ENCODE data around the gene MSLN.

MSLN gene

DNA sequence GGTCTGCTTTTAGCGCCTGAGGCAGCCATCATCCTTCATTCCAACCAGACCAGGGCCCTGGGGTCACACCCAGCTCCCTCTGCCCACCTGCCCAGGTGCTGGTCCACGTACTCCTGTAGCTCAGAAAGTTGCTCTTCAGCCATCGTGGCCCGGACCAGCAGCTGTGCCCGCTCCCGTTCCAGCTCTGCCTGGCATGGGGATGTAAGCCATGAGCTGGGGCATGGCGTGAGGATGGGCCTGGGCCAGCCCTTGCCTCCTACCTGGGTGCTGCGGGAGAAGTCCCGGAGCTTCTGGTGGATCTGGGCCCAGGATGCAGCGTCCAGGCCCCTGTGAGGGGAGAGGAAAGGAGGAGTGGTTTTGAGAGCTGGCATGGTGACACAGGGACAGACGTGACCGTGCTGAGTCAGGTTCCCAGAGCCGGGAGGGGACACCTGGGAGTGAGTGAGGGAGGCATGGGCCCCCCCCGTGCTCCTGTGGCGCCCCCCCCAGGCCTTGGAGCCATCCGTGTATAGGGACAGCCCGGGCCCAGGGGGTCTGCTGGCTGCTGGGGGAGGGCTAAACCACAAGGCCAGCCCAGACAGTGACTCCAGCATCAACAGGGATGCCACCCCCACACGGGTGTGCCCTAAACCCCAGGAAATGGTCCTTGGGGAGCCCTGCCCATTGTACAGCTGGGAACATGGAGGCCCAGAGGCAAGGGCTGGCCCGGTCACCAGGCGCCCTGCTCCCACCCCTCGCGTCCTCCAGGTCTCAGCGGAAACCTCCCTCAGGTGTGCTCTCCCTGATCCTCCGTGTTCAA, 37.5 kb upstream of the MSLN start:
- Histone ChIP-seq H3K4me3 (peak overlapping the region; percentile 31; the same call in 1 of the 2 replicates), H3K36me3 (no peaks in the 10 kb centered on the region), H3K4me1 (peaks cover 84% of the 10 kb centered on the region), H3K27me3 (no peaks in the 10 kb centered on the region), H4K20me1 (peaks cover 66% of the 10 kb centered on the region), H3K9me3 (no peaks in the 10 kb centered on the region), H3K9ac (peak overlapping the region; percentile 48; the same call in 1 of the 2 replicates), H3K27ac (peak overlapping the region; percentile 52), H3K4me2 (peak overlapping the region; percentile 100)
- TF ChIP-seq Cebpa-rat (IDR thresholded peaks at IDR 0.05): no peak

- Histone ChIP-seq H3K9me3 (no peaks in the 10 kb centered on the region), H3K4me2 (peak overlapping the region; percentile 100), H3K4me1 (peaks cover 81% of the 10 kb centered on the region), H3K27ac (peak overlapping the region; percentile 52; the same call in 1 of the 2 replicates), H3K9ac (peak overlapping the region; percentile 48; the same call in 1 of the 2 replicates), H3K27me3 (no peaks in the 10 kb centered on the region), H3K36me3 (no peaks in the 10 kb centered on the region), H4K20me1 (peaks cover 61% of the 10 kb centered on the region), H3K4me3 (peak overlapping the region; percentile 31; the same call in 1 of the 2 replicates)
- no peak for TF ChIP-seq Cebpa-rat (IDR thresholded peaks at IDR 0.05)
These were observed 36.8 kb upstream of the MSLN start for GRCh38 chr16:723695-724094.

DNA sequence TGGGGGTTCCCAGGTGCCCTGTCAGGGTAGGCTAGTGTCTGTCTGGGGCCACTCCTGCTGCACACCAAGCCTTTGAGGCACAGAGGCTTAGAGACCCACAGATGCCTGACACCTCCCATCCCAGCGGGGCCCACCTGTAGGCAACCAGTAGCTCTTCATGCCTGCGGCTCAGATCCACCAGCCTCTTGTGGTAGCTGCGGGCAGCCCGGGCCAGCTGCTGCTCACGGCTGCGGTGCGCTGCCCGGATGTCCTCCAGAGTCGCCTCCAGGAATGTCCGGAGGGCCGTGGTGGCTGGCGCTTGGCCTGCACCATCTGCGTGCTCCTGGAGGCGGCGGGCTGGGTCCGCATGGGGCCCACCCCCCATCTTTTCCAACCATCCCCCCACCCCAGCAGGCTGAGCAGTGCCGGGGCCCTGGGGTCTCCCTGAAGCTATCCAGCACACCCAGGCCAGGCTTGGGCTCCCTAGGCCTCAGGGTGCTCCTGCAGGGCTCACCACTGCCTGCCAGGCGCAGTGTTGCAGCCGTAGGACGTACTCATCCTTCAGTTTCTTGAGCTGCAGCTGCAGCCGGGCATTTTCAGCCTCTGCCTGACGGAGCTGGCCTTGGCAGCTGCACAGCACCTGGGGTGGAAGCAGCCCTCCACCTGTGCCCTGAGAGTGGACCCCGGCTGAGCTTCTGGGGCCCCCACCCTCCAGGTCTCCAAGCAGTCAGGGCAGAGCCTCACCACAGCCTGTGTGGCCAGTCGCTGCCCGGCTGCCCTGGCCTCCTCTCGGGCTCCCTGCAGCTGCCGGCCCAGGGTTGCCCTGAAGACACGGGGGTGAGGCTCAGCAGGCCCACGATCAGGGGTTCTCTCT, 36.1 kb upstream of the MSLN start:
- Histone ChIP-seq H3K36me3 (peaks cover 4% of the 10 kb centered on the region), H3K4me2 (peak overlapping the region; percentile 100), H3K4me3 (peak overlapping the region; percentile 31; the same call in 1 of the 2 replicates), H4K20me1 (peaks cover 59% of the 10 kb centered on the region), H3K27ac (peak overlapping the region; percentile 52), H3K27me3 (no peaks in the 10 kb centered on the region), H3K4me1 (peaks cover 80% of the 10 kb centered on the region), H3K9me3 (no peaks in the 10 kb centered on the region), H3K9ac (peak overlapping the region; percentile 55; the same call in 1 of the 2 replicates)
- no peak for TF ChIP-seq Cebpa-rat (IDR thresholded peaks at IDR 0.05)

DNA sequence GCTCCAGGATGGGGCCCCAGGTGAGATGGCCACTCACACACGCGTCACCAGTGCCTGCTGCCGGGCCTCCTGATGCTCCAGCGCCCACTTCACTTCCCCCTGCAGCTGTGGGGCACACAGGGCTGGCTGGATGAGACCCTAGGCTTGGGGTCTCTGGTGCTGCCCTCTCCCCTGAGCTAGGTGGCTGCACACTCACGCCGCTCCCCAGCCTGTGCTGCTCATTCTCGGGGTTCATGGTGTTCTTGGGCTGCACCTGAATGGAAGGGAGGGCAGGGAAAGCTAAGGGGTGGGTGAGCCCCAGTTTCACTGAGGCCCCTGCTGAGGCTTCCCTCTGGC, 35.5 kb upstream of the MSLN start:
- no peak for TF ChIP-seq Cebpa-rat (IDR thresholded peaks at IDR 0.05)
- H3K36me3 ChIP-seq: peaks cover 10% of the 10 kb centered on the region
- peaks cover 64% of the 10 kb centered on the region for H4K20me1 ChIP-seq
- no peaks in the 10 kb centered on the region for H3K9me3 ChIP-seq
- H3K27ac ChIP-seq: peak overlapping the region; percentile 52
- H3K27me3 ChIP-seq: no peaks in the 10 kb centered on the region
- no peak overlapping the region for H3K4me3 ChIP-seq
- H3K4me2 ChIP-seq: peak overlapping the region; percentile 100
- peaks cover 75% of the 10 kb centered on the region for H3K4me1 ChIP-seq
- peak overlapping the region; percentile 55; the same call in 1 of the 2 replicates for H3K9ac ChIP-seq

DNA sequence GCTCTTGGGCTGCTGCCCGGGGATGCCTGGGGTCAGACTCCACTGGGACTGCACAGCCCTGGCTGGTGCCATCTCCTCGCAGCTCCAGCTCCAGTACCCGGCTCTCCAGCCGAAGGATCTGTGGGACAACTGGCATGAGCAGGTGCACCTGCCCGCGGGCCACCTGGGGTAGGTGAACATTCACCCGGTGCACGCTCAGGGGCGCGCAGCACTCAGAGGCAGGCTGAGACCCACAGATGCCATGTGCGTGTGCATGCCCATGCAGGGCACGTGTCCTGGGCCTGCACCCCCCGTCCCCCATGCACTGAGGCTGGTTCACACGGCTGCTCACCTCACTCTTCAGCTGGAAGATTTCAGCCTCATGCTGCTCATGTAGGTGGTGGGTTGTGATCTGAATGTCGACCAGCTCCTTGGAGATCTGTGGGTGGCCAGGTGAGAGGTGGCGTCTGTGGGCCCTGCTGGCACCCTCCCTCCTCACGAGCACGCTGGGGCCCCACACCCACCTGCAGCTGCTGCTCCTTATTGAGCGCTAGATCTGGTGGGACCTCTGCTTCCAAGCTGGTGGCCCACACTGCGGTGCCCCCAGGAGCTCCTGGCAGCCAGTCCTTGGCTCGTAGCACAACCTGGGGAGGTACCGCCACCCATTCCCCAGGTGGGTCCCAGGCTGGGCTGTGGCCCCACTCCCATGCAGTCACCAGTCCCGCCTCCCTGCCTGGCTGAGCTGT, 34.9 kb upstream of the MSLN start:
- Histone ChIP-seq H3K36me3 (peaks cover 16% of the 10 kb centered on the region), H4K20me1 (peaks cover 70% of the 10 kb centered on the region), H3K4me2 (peak overlapping the region; percentile 100), H3K27ac (no peak overlapping the region), H3K27me3 (no peaks in the 10 kb centered on the region), H3K4me3 (0 out of 2 replicates have a peak overlapping the region, but pooled peaks have one; percentile 2), H3K4me1 (peaks cover 72% of the 10 kb centered on the region), H3K9me3 (no peaks in the 10 kb centered on the region), H3K9ac (no peak overlapping the region)
- TF ChIP-seq Cebpa-rat (IDR thresholded peaks at IDR 0.05): no peak

DNA sequence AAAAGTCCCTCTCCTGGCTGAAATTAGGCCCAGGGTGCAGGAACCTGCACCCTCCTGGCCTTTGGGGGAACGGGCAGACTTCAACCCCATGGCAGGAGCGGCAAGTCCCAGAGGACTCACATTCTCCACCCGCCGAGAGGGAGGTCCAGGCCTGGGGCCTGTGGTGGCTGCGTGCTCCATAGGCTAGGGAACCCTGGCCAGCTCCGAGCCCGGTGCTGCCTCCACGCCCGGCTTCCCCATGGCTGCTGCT, 34.4 kb upstream of the MSLN start:
- Histone ChIP-seq H3K9me3 (no peaks in the 10 kb centered on the region), H3K36me3 (peaks cover 21% of the 10 kb centered on the region), H3K4me2 (peak overlapping the region; percentile 100), H3K27me3 (no peaks in the 10 kb centered on the region), H3K4me1 (peaks cover 74% of the 10 kb centered on the region), H3K9ac (no peak overlapping the region), H3K4me3 (peak overlapping the region; percentile 80; the same call in 1 of the 2 replicates), H3K27ac (no peak overlapping the region), H4K20me1 (peaks cover 75% of the 10 kb centered on the region)
- TF ChIP-seq Cebpa-rat (IDR thresholded peaks at IDR 0.05): no peak

DNA sequence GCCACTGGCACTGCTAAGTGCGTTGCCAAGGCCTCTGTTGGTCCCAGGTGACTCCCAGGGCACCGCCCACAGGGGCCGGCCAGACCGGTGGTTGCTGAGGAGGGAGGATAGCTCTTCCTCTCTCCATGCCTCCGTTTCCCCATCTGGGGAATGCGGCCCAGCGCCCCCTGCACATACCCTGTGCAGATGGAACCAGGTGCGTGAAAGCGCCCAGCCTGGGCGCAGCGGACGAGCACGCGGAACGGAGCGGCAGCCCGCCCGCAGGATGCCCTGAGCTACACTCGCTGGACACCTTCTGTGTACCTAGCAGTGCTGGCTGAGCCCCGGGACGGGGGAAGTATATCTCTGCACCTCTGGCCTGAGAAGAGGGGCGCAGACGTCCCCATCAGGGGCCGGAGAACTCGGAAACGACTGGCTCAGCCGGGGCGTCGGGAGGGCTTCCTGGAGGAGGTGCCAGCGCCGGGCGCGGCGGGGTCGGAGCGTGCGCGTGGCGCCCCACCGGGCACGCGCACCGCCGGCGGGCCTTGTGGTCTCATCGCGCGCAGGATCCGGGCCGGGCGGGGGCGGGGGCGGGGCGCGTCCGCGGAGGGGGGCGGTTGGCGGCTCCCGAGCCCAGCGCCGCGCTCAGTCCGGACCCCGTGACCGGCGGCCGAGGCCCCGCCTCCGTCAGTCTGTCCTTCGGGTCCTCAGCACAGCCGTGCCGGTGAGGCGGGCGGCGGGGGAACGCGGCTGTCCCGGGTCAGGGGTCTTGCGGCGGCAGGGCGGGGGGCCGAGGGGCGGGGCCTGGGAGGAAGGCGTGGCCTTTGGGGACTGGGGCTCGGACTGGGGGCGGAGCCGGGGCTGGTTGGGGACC, 33.9 kb upstream of the MSLN start, which contains the start of the genes CCDC78 and HAGHL:
Gene CCDC78, minus strand, starts transcription at position 6 of the 853 bp plus-strand sequence. CDS start 76 bp downstream, outside the sequence.
Gene HAGHL, plus strand, starts transcription at position 669 of the 853 bp plus-strand sequence. CDS start 404 bp downstream, outside the sequence.
- Histone ChIP-seq H3K4me1 (peaks cover 76% of the 10 kb centered on the region), H4K20me1 (peaks cover 78% of the 10 kb centered on the region), H3K9me3 (no peaks in the 10 kb centered on the region), H3K27ac (peak within 1 kb of the TSS; percentile 89), H3K4me3 (peak within 1 kb of the TSS; percentile 80), H3K36me3 (peaks cover 27% of the 10 kb centered on the region), H3K4me2 (peak within 1 kb of the TSS; percentile 100), H3K9ac (peak within 1 kb of the TSS; percentile 83), H3K27me3 (no peaks in the 10 kb centered on the region)
- TF ChIP-seq Cebpa-rat (IDR thresholded peaks at IDR 0.05): no peak

DNA sequence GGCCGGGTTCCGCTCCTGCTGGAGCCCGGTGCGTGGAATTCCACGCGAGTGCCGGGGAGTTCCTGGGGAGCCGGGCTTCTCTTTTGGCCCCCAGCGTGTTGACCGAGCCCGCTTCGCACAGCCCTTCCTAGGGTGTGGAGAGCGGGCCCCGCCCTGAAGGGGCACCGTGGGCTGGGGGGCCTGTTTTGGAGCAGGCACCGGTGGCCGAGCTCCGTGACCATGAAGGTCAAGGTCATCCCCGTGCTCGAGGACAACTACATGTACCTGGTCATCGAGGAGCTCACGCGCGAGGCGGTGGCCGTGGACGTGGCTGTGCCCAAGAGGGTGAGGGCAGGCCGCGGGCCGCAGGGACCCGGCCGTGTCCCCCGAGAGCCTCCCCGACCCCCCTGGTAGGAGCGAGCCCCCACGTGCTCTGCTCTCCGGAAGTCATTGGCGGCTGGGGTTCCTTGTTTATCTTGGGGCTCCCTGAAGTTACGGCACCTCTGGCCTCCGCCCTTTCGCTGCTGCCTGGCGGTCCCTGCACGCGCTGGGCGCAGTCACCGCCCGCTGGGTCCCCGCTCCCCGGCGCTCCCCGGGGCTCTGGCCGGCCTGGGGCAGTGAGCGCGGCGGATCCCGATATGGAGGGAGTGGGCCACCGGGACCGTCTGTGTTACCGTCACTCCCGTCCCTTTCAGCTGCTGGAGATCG, 33.1 kb upstream of the MSLN start:
- Histone ChIP-seq H3K4me2 (peak overlapping the region; percentile 100), H3K4me1 (peaks cover 76% of the 10 kb centered on the region), H4K20me1 (peaks cover 78% of the 10 kb centered on the region), H3K9me3 (no peaks in the 10 kb centered on the region), H3K36me3 (peaks cover 34% of the 10 kb centered on the region), H3K27me3 (no peaks in the 10 kb centered on the region), H3K27ac (peak overlapping the region; percentile 89), H3K4me3 (peak overlapping the region; percentile 80), H3K9ac (peak overlapping the region; percentile 83)
- TF ChIP-seq Cebpa-rat (IDR thresholded peaks at IDR 0.05): no peak
